NT2/D1 (cell line): Measurements from ENCODE around the gene CFAP43.

Experiments
- SUZ12 ChIP-seq: IDR thresholded peaks from 2 replicates; pipeline ENCODE4 v1.6.1; 2011; ENCODE audit not compliant: insufficient read length, insufficient read depth; ENCODE audit errors: extremely low read depth
- YY1 ChIP-seq: IDR thresholded peaks from 2 replicates; pipeline ENCODE4 v1.6.1; 2011; ENCODE audit not compliant: insufficient read length, insufficient read depth
- ZNF274 ChIP-seq: IDR thresholded peaks from 2 replicates; pipeline ENCODE4 v1.6.1; 2011; ENCODE audit warnings: mild to moderate bottlenecking, low read depth, low read length

DNA sequence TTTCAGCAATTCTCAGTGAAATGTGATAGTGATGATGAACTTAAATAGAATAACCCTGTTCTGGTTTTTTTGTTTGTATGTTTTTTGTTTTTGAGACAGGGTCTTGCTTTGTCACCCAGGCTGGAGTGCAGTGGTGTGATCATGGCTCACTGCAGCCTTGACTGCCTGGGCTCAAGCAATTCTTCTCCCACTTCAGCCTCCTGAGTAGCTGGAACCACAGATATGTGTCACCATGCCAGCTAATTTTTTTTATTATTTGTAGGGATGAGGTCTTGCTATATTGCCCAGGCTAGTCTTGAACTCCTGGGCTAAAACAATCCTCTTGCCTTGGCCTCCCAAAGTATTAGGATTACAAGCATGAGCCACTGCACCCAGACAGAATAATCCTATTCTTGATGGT is 132.2 kb downstream of the CFAP43 start:
- no peak for TF ChIP-seq YY1
- TF ChIP-seq ZNF274 = no peak
- no peak for TF ChIP-seq SUZ12
